ENCODE measurements around the gene ARHGEF35.
A peak's percentile ranks its signal among the peaks of the same experiment; 100 is the strongest.
"Not testable (repeated sequence)": the region's sequence is repeated elsewhere in the genome, so short reads cannot be mapped to it uniquely, and the experiment has no call there.

The ARHGEF35 gene

GRCh38 chr7:144179165-144179479 is 16.5 kb downstream of the ARHGEF35 start:
- DNase-seq; H3K23ac ChIP-seq (ENCODE audit: low read length); H3K36me3 ChIP-seq (ENCODE audit: control insufficient read depth in 1 of 2, insufficient read depth in 2 of 2, low read length in 2 of 2); H3K79me2 ChIP-seq (ENCODE audit: control insufficient read depth, insufficient read depth, low read length, poor library complexity); H3K9me3 ChIP-seq (ENCODE audit: insufficient read depth, low read depth, low read length); H3K9ac ChIP-seq (ENCODE audit: low read length); H4K91ac ChIP-seq (ENCODE audit: low read depth, low read length); H2BK120ac ChIP-seq (ENCODE audit: insufficient read depth, low read length, poor library complexity); H4K12ac ChIP-seq (ENCODE audit: low read depth, low read length); H2AK5ac ChIP-seq (ENCODE audit: low read length); H3K27me3 ChIP-seq (ENCODE audit: insufficient read depth, low read length); H3K79me1 ChIP-seq (ENCODE audit: low read length); H3K4me1 ChIP-seq (ENCODE audit: control insufficient read depth in 1 of 2, insufficient read depth in 2 of 2, low read length in 2 of 2); H3K4me2 ChIP-seq (ENCODE audit: low read length); H2BK12ac ChIP-seq (ENCODE audit: low read length); H3K4ac ChIP-seq (ENCODE audit: low read depth, low read length); H2BK5ac ChIP-seq (ENCODE audit: low read depth, low read length, poor library complexity); H4K8ac ChIP-seq (ENCODE audit: low read depth, low read length); H2AFZ ChIP-seq (ENCODE audit: insufficient read depth, low read length, poor library complexity); H3K27ac ChIP-seq (ENCODE audit: low read depth, low read length); H3K18ac ChIP-seq (ENCODE audit: low read length); H3K14ac ChIP-seq (ENCODE audit: low read length); H3K4me3 ChIP-seq (ENCODE audit: low read depth, low read length): not testable (repeated sequence)
- WGBS (ENCODE audit: extremely low coverage, insufficient coverage, insufficient read length) = no CpG with 5 or more reads among the region's 2 CpGs

GRCh38 chr7:144178380-144179164 is 17.1 kb downstream of the ARHGEF35 start:
- H4K91ac ChIP-seq (ENCODE audit: low read depth, low read length); H3K27ac ChIP-seq (ENCODE audit: low read depth, low read length); H2BK12ac ChIP-seq (ENCODE audit: low read length); H2AFZ ChIP-seq (ENCODE audit: insufficient read depth, low read length, poor library complexity); H3K79me2 ChIP-seq (ENCODE audit: control insufficient read depth, insufficient read depth, low read length, poor library complexity); H3K4ac ChIP-seq (ENCODE audit: low read depth, low read length); H3K79me1 ChIP-seq (ENCODE audit: low read length); H3K36me3 ChIP-seq (ENCODE audit: control insufficient read depth in 1 of 2, insufficient read depth in 2 of 2, low read length in 2 of 2); H3K14ac ChIP-seq (ENCODE audit: low read length); H4K12ac ChIP-seq (ENCODE audit: low read depth, low read length); H3K4me2 ChIP-seq (ENCODE audit: low read length); H3K18ac ChIP-seq (ENCODE audit: low read length); H3K9ac ChIP-seq (ENCODE audit: low read length); H3K4me3 ChIP-seq (ENCODE audit: low read depth, low read length); H2AK5ac ChIP-seq (ENCODE audit: low read length); H2BK120ac ChIP-seq (ENCODE audit: insufficient read depth, low read length, poor library complexity); H2BK5ac ChIP-seq (ENCODE audit: low read depth, low read length, poor library complexity); H3K23ac ChIP-seq (ENCODE audit: low read length); H3K9me3 ChIP-seq (ENCODE audit: insufficient read depth, low read depth, low read length); H3K4me1 ChIP-seq (ENCODE audit: control insufficient read depth in 1 of 2, insufficient read depth in 2 of 2, low read length in 2 of 2); H4K8ac ChIP-seq (ENCODE audit: low read depth, low read length); H3K27me3 ChIP-seq (ENCODE audit: insufficient read depth, low read length): not testable (repeated sequence)
- WGBS (ENCODE audit: extremely low coverage, insufficient coverage, insufficient read length) = no CpG with 5 or more reads among the region's 10 CpGs
- peak in 1 of 2 donors; percentile 55 for DNase-seq

- Histone ChIP-seq H3K27me3 (ENCODE audit: insufficient read depth, low read length) (no peaks in the 10 kb centered on the region), H3K9ac (ENCODE audit: low read length) (no peak overlapping the region), H3K4ac (ENCODE audit: low read depth, low read length) (no peak overlapping the region), H4K91ac (ENCODE audit: low read depth, low read length) (no peak overlapping the region), H2BK120ac (ENCODE audit: insufficient read depth, low read length, poor library complexity) (no peak overlapping the region), H3K9me3 (ENCODE audit: insufficient read depth, low read depth, low read length) (peaks cover 2% of the 10 kb centered on the region), H3K18ac (ENCODE audit: low read length) (no peak overlapping the region), H2AFZ (ENCODE audit: insufficient read depth, low read length, poor library complexity) (no peak overlapping the region), H3K27ac (ENCODE audit: low read depth, low read length) (no peak overlapping the region), H3K14ac (ENCODE audit: low read length) (no peak overlapping the region), H3K79me1 (ENCODE audit: low read length) (no peaks in the 10 kb centered on the region), H3K4me1 (ENCODE audit: control insufficient read depth in 1 of 2, insufficient read depth in 2 of 2, low read length in 2 of 2) (no peaks in the 10 kb centered on the region), H3K4me3 (ENCODE audit: low read depth, low read length) (no peak overlapping the region), H2BK5ac (ENCODE audit: low read depth, low read length, poor library complexity) (no peak overlapping the region), H4K8ac (ENCODE audit: low read depth, low read length) (no peak overlapping the region), H4K12ac (ENCODE audit: low read depth, low read length) (no peak overlapping the region), H3K23ac (ENCODE audit: low read length) (no peak overlapping the region), H2AK5ac (ENCODE audit: low read length) (no peak overlapping the region), H3K36me3 (ENCODE audit: control insufficient read depth in 1 of 2, insufficient read depth in 2 of 2, low read length in 2 of 2) (no peaks in the 10 kb centered on the region), H3K79me2 (ENCODE audit: control insufficient read depth, insufficient read depth, low read length, poor library complexity) (no peaks in the 10 kb centered on the region), H3K4me2 (ENCODE audit: low read length) (no peak overlapping the region), H2BK12ac (ENCODE audit: low read length) (no peak overlapping the region)
- WGBS (ENCODE audit: extremely low coverage, insufficient coverage, insufficient read length) = no CpG with 5 or more reads among the region's 5 CpGs
- DNase-seq = no peak
Measured at GRCh38 chr7:144174613-144175012, 21.0 kb downstream of the ARHGEF35 start.

- no CpG with 5 or more reads among the region's 4 CpGs for WGBS (ENCODE audit: extremely low coverage, insufficient coverage, insufficient read length)
- not testable (repeated sequence) for H3K4me3 ChIP-seq (ENCODE audit: low read depth, low read length); H2AFZ ChIP-seq (ENCODE audit: insufficient read depth, low read length, poor library complexity); H2BK5ac ChIP-seq (ENCODE audit: low read depth, low read length, poor library complexity); H2AK5ac ChIP-seq (ENCODE audit: low read length); H3K4ac ChIP-seq (ENCODE audit: low read depth, low read length); H3K9ac ChIP-seq (ENCODE audit: low read length); H3K23ac ChIP-seq (ENCODE audit: low read length); H3K14ac ChIP-seq (ENCODE audit: low read length); H3K4me2 ChIP-seq (ENCODE audit: low read length); H2BK120ac ChIP-seq (ENCODE audit: insufficient read depth, low read length, poor library complexity); DNase-seq; H3K36me3 ChIP-seq (ENCODE audit: control insufficient read depth in 1 of 2, insufficient read depth in 2 of 2, low read length in 2 of 2); H3K27ac ChIP-seq (ENCODE audit: low read depth, low read length); H3K79me2 ChIP-seq (ENCODE audit: control insufficient read depth, insufficient read depth, low read length, poor library complexity); H3K18ac ChIP-seq (ENCODE audit: low read length); H3K79me1 ChIP-seq (ENCODE audit: low read length); H4K8ac ChIP-seq (ENCODE audit: low read depth, low read length); H3K27me3 ChIP-seq (ENCODE audit: insufficient read depth, low read length); H4K91ac ChIP-seq (ENCODE audit: low read depth, low read length); H4K12ac ChIP-seq (ENCODE audit: low read depth, low read length); H2BK12ac ChIP-seq (ENCODE audit: low read length); H3K9me3 ChIP-seq (ENCODE audit: insufficient read depth, low read depth, low read length); H3K4me1 ChIP-seq (ENCODE audit: control insufficient read depth in 1 of 2, insufficient read depth in 2 of 2, low read length in 2 of 2)
Measured at GRCh38 chr7:144171594-144172350, 23.9 kb downstream of the ARHGEF35 start.

All from trophoblast cell (in vitro differentiated cells and primary cell).